ENCODE data around the gene ATG3.

The ATG3 gene

GRCh38 chr3:112514527-112515128, 47.1 kb downstream of the ATG3 start:
- no peak for TF ChIP-seq CTCF (IDR thresholded peaks at IDR 0.05; ENCODE audit: low read depth, low read length, missing control alignments)
- DNase-seq (ENCODE audit: extremely low read depth, low read depth): no peak
- no peak overlapping the region for H3K4me3 ChIP-seq (replicated peaks; ENCODE audit: low read depth, low read length)

DNA sequence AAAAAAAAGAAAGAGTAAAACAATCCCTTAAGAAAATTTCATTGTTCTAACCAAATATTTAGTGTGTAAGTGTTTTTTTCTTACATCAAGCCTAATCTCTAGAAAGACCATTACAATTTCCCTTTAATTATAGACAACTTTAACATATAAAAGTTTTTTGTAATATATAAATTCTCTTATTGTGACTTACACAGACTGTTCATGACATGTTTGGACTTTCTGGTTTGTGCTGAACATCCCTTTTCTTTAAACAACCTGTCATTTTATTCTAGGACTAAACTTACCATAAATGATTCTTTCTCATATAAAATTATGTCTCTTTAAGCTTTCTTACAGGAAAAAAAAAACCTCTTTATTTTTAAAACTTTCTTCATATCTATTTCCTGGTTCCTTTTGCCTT, 49.4 kb downstream of the ATG3 start:
- no peak for TF ChIP-seq CTCF (IDR thresholded peaks at IDR 0.05; ENCODE audit: low read depth, low read length, missing control alignments)
- no peak for DNase-seq (ENCODE audit: extremely low read depth, low read depth)

GRCh38 chr3:112508860-112509259, 52.9 kb downstream of the ATG3 start:
- no peak for DNase-seq (ENCODE audit: extremely low read depth, low read depth)
- no peak overlapping the region for H3K4me3 ChIP-seq (replicated peaks; ENCODE audit: low read depth, low read length)
- TF ChIP-seq CTCF (IDR thresholded peaks at IDR 0.05; ENCODE audit: low read depth, low read length, missing control alignments): no peak

More for the DNA sequence above, 49.4 kb downstream of the ATG3 start:
- H3K4me3 ChIP-seq (replicated peaks; ENCODE audit: low read depth, low read length): no peak overlapping the region

DNA sequence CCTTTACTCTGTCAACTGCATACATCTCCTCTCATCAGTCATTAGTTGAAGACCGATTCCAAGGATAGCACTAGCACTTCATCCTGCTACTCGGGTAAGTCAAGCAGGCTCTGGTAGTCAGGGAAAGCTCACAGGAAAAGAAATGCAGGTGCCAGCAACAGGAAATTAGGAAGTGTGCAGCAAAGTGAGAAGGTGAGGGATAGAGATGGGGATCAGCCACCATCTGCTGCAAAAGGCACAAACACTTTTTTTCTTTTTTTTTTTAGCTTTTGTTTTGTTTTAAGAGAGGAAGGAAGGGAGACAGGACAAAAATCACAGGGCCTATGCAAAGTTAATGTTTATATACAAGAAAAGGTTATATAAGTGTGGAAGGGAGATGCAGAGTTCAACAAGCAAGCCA, 53.5 kb downstream of the ATG3 start:
- no peak for TF ChIP-seq CTCF (IDR thresholded peaks at IDR 0.05; ENCODE audit: low read depth, low read length, missing control alignments)
- no peak overlapping the region for H3K4me3 ChIP-seq (replicated peaks; ENCODE audit: low read depth, low read length)
- no peak for DNase-seq (ENCODE audit: extremely low read depth, low read depth)

- H3K4me3 ChIP-seq (replicated peaks; ENCODE audit: low read depth, low read length): no peak overlapping the region
- TF ChIP-seq CTCF (IDR thresholded peaks at IDR 0.05; ENCODE audit: low read depth, low read length, missing control alignments): no peak
- no peak for DNase-seq (ENCODE audit: extremely low read depth, low read depth)
Measured at GRCh38 chr3:112505907-112506306, 55.9 kb downstream of the ATG3 start.

GRCh38 chr3:112504123-112504522, 57.6 kb downstream of the ATG3 start:
- no peak for TF ChIP-seq CTCF (IDR thresholded peaks at IDR 0.05; ENCODE audit: low read depth, low read length, missing control alignments)
- DNase-seq (ENCODE audit: extremely low read depth, low read depth): no peak

More at GRCh38 chr3:112504123-112504522, 57.6 kb downstream of the ATG3 start:
- no peak overlapping the region for H3K4me3 ChIP-seq (replicated peaks; ENCODE audit: low read depth, low read length)

Measured in HFF-Myc (cell line).